Large intestine (tissue), 3 donors: Measurements from ENCODE around the gene LHX2. TPM values are rescaled to one million over a fixed set of nuclear protein-coding genes. Genes with fewer than 3 reads are reported as not detected.

ENCODE experiments used
- DNase-seq, 2 donors: peaks; one replicate each; pipeline versions ENCODE4 v3.0.0 to v3.0.0-alpha.2; 2013
- H3K27ac ChIP-seq: one replicate; pipeline ENCODE4 v1.5.1; 2013; ENCODE audit warnings: low read length
- H3K27me3 ChIP-seq: 2 replicates; pipeline ENCODE4 v1.6.1; 2013; ENCODE audit warnings: low read length; ENCODE audit not compliant: control insufficient read depth, insufficient read depth
- H3K36me3 ChIP-seq: 2 replicates; pipeline ENCODE4 v1.6.1; 2013; ENCODE audit warnings: low read length; ENCODE audit not compliant: control insufficient read depth, insufficient read depth
- H3K4me1 ChIP-seq: one replicate; pipeline ENCODE4 v1.6.1; 2013; ENCODE audit warnings: low read length; ENCODE audit not compliant: control insufficient read depth, insufficient read depth
- H3K4me3 ChIP-seq: one replicate; pipeline ENCODE4 v1.5.1; 2013; ENCODE audit warnings: low read length
- H3K9me3 ChIP-seq: one replicate; pipeline ENCODE4 v1.6.1; 2013; ENCODE audit warnings: mild to moderate bottlenecking, low read depth, low read length, moderate library complexity; ENCODE audit not compliant: control insufficient read depth
- WGBS: methylation state at CpG from one replicate; pipeline ENCODE4 v1.1.5; 2013; ENCODE audit warnings: low lambda C conversion rate; ENCODE audit not compliant: insufficient coverage; 5-methylcytosine and 5-hydroxymethylcytosine counted together
- polyA plus RNA-seq: library from polyadenylated mRNA; unstranded; fragments of 120-200 nt; gene quantifications from one replicate; pipeline ENCODE4 v1.2.1, GENCODE V29; 2013

LHX2 gene
- polyA plus RNA-seq, 1 donor = 0.12 TPM

DNA sequence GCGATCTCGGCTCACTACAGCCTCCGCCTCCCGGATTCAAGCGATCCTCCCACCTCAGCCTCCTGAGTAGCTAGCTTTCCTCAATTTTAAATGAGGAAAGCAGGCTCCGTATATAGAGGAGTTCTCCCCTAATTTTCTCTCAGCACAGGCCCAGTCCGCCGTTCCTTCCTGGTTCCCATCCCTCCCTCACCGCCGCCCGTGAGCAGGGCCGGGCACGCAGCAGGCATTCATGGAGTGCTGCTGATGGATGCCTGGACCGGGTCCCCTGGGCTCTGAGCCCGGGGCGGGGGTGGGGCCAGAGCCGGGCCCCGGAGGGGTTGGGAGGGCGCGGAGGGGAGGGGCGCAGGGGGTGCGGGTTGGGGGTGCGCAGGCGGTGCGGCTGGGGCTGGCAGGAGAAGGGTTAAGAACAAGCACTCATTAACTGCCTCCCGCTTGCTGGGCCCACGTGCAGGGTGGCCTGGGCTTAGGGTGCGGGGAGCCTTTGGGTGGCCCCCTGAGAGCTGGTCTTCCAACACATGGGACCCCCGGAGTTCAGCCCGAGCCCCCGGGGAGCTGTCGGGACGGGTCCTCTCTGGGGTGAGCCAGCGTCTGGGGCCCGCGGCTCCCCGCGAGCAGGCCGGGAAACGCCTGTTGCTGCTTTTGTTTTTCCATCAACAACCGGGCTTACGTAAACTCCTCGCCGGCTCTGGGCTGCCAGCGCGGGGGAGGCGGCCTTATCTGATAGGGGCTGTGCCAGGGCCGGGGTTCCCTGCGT lies 33.7 kb downstream of the LHX2 start:
- peaks cover 4% of the 10 kb centered on the region for H3K9me3 ChIP-seq
- 69% methylated on average over 4 of the region's 49 CpGs for WGBS
- no peaks in the 10 kb centered on the region for H3K36me3 ChIP-seq
- no peak for DNase-seq
- H3K27ac ChIP-seq = no peak overlapping the region
- peaks cover 3% of the 10 kb centered on the region for H3K4me1 ChIP-seq
- peak overlapping the region; percentile 12 for H3K4me3 ChIP-seq
- H3K27me3 ChIP-seq = peaks cover 69% of the 10 kb centered on the region

DNA sequence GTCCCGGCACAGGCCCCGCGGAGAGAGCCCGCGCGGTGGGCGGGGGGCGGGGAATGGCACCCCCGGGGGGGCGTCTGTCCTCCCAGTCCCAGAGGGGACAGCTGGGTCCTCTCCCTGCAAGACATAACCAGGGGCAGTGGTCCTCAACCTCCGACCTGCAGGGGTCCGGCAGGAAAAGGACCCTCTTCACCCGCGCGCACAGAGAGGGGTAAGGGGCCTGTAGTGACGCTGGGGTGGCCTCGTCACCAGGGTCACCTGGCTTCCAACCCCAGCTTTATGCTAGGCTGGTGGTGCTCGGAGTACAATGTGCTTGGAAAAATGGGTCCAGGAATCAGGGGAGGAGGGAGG lies 34.2 kb downstream of the LHX2 start:
- Histone ChIP-seq H3K27me3 (peaks cover 63% of the 10 kb centered on the region), H3K27ac (no peak overlapping the region), H3K36me3 (no peaks in the 10 kb centered on the region), H3K4me3 (no peak overlapping the region), H3K4me1 (peaks cover 3% of the 10 kb centered on the region), H3K9me3 (peaks cover 4% of the 10 kb centered on the region)
- no CpG with 5 or more reads among the region's 18 CpGs for WGBS
- no peak for DNase-seq

DNA sequence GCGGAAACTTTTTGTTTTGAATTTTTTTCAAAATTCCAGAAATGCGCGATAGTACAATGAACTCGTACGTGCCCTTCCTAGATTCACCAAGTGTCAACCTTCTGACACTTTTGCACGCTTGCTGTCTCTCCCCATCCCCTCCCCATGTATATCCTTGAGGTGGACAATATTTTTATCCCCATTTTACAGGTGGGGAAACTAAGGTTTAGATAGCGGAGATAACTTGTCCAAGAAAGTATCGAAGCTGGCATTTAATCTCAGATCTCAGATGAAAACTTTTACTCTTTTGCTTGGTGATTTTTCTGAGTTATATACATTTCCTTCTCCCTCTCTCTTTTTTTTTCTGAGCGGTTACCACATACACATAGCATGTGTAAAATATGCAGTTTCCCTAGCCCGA lies 34.6 kb downstream of the LHX2 start:
- 100% methylated on average over 1 of the region's 10 CpGs for WGBS
- Histone ChIP-seq H3K27me3 (peaks cover 61% of the 10 kb centered on the region), H3K27ac (no peak overlapping the region), H3K9me3 (peaks cover 4% of the 10 kb centered on the region), H3K4me1 (peaks cover under 1% of the 10 kb centered on the region), H3K4me3 (no peak overlapping the region), H3K36me3 (no peaks in the 10 kb centered on the region)
- DNase-seq = no peak

DNA sequence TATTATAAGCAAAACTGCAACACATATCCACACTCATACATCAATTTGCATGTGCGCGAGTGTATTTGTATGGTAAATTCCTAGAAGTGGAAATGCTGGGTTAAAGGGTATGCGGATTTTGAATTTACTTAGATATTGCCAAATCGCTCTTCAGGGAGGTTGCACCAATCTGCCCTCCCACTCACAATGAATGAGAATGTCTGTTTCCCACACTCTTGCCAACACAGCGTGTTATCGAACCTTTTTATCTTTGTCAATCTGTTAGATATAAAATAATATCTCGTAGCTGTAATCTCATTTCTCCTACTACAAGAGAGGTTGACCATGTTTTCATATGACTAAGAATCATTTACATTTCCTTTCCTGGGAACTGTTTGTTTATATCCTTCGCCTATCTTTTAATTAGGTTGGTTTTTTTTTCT lies 35.7 kb downstream of the LHX2 start:
- no peak for DNase-seq
- no peak overlapping the region for H3K27ac ChIP-seq
- WGBS = 88% methylated on average over 2 of the region's 8 CpGs

DNA sequence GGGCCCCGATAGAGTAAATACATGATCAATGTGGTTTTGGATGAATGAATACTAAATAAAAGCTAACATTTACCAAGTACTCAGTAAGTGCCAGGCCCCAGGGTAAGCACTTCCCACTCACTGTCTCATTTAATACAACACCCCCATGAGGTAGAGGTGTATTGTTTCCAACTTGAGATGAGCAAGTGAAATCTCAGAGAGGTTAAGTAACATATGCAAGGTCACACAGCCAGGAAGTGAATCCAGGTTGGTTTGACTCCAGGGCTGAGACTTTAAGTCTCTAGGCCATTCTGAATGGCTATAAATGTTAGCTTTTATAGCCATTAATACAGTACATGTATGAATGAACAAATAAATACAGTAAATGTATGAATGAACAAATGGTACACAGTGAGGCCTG lies 39.4 kb downstream of the LHX2 start:
- WGBS = no CpG with 5 or more reads among the region's 1 CpG
- DNase-seq = no peak
- Histone ChIP-seq H3K4me1 (no peaks in the 10 kb centered on the region), H3K4me3 (no peak overlapping the region), H3K27me3 (peaks cover 30% of the 10 kb centered on the region), H3K36me3 (no peaks in the 10 kb centered on the region), H3K9me3 (no peaks in the 10 kb centered on the region), H3K27ac (no peak overlapping the region)

More for the DNA sequence above, 35.7 kb downstream of the LHX2 start:
- peaks cover 52% of the 10 kb centered on the region for H3K27me3 ChIP-seq
- no peaks in the 10 kb centered on the region for H3K4me1 ChIP-seq
- no peak overlapping the region for H3K4me3 ChIP-seq
- no peaks in the 10 kb centered on the region for H3K36me3 ChIP-seq
- H3K9me3 ChIP-seq = peaks cover 4% of the 10 kb centered on the region

DNA sequence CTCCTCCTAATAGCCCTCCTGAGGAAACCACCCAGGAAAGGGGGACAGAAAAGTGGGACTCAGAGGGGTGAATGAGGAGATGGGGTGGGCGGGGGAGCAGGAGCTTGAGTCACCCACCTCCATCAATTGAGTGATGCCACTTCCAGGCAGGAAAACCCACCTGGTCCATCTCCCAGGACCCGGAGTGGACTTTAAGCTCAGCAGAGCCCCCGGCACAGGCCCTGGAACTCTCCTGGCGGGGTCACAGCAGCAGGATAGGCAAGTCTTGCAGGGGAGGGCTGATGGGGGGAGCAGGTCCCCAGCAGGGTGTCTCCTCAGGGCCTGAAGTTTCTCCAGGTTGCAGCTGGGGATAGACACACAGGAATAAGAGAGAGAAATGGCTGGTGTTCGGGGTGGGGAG lies 40.8 kb downstream of the LHX2 start:
- H3K9me3 ChIP-seq = no peaks in the 10 kb centered on the region
- H3K36me3 ChIP-seq = no peaks in the 10 kb centered on the region
- peaks cover 19% of the 10 kb centered on the region for H3K27me3 ChIP-seq
- no peak for DNase-seq
- H3K4me3 ChIP-seq = no peak overlapping the region
- H3K27ac ChIP-seq = no peak overlapping the region
- no peaks in the 10 kb centered on the region for H3K4me1 ChIP-seq
- no CpG with 5 or more reads among the region's 5 CpGs for WGBS

DNA sequence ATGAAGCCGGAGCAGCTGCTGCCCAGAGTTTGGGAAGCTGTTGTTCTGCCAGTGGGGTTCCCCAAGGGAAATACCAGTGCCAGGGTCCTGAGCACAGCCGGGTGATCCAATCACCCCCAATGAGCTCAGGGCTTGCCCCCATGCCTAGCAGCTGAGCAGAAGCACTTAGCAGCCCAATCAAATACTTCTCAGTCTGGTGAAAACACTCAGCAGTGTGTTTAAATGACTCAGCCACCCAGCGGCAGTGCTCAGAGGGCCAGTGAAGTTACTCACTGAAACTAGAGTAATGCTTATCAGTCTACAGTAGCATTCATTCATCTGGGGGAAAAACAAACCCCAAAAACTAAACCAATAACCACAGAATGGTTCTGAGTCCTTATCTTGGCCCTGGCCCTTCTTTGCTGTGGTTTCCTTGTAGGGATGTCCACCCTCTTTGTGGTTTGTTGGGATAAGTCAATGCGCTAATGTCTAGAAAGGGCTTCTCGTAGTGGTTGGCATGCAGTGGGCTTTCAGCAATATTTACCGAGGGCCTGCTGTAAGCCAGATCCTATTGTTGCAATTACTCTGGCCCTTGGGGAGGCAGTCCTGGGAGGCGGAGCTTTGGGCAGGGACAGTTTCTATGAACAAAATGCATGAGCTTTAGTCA lies 43.1 kb downstream of the LHX2 start:
- Histone ChIP-seq H3K9me3 (no peaks in the 10 kb centered on the region), H3K36me3 (no peaks in the 10 kb centered on the region), H3K4me1 (no peaks in the 10 kb centered on the region), H3K27ac (no peak overlapping the region), H3K4me3 (no peak overlapping the region), H3K27me3 (peaks cover 15% of the 10 kb centered on the region)
- DNase-seq = no peak
- WGBS = no CpG with 5 or more reads among the region's 7 CpGs

DNA sequence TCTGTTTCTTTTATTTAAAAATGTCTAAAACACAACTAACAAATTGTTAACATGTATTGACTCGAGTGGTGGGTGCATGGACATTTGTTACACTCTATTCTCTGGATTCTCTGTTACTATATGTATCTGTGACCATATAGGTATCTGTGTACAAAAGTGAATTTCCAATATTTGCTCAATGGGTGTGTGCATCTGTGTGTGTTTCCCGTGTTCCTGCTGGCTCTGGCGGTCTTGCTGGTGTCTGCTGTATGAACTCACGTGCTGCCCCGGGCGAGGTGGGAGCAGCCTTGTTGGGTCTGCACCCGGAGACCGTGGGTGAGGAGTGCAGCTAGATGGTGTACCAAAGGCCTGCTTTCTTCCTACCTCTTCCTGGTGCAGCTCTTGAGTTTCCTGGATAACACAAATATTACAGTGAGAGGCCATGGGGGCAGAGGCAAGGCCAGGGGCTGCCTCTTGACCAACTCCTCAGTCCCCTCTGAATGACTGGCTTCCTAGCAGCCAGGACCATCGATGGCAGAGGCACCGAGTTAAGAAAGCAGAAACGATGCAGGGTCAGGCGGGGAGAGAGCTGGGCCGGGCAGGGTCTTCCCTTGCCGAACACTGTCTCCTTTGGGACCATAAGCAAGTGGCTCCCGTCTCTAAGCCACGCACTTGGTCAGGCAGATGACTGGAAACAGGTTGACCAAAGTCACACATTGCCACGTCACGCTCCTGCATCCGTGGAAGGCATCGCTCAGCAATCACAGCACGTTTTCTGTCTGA lies 49.5 kb downstream of the LHX2 start:
- H3K36me3 ChIP-seq = no peaks in the 10 kb centered on the region
- no peak overlapping the region for H3K4me3 ChIP-seq
- H3K9me3 ChIP-seq = no peaks in the 10 kb centered on the region
- H3K27ac ChIP-seq = no peak overlapping the region
- no peaks in the 10 kb centered on the region for H3K4me1 ChIP-seq
- 100% methylated on average over 1 of the region's 21 CpGs for WGBS
- H3K27me3 ChIP-seq = peaks cover 7% of the 10 kb centered on the region
- no peak for DNase-seq

DNA sequence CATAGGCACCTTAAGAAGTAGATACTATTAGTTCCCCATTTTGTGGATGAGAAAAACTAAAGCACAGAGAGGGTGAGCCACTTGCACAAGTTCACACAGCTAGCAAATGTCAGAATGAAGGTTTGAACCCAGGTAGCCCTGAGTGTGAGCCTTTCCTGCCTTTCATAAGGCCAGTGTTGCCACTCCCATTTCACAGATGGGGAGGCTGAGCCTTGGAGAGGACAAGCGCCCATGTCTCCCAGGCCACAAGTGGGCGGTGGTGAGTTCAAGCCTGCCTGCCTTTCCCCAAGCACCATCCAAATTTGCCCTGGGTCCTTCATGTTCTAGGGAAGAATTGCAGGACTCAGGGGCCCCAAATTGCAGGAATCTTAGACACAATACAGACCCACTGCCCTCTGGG lies 50.6 kb downstream of the LHX2 start:
- Histone ChIP-seq H3K4me1 (no peaks in the 10 kb centered on the region), H3K9me3 (no peaks in the 10 kb centered on the region), H3K27me3 (peaks cover 5% of the 10 kb centered on the region), H3K4me3 (no peak overlapping the region), H3K27ac (no peak overlapping the region), H3K36me3 (no peaks in the 10 kb centered on the region)
- no CpG with 5 or more reads among the region's 2 CpGs for WGBS
- DNase-seq = no peak

DNA sequence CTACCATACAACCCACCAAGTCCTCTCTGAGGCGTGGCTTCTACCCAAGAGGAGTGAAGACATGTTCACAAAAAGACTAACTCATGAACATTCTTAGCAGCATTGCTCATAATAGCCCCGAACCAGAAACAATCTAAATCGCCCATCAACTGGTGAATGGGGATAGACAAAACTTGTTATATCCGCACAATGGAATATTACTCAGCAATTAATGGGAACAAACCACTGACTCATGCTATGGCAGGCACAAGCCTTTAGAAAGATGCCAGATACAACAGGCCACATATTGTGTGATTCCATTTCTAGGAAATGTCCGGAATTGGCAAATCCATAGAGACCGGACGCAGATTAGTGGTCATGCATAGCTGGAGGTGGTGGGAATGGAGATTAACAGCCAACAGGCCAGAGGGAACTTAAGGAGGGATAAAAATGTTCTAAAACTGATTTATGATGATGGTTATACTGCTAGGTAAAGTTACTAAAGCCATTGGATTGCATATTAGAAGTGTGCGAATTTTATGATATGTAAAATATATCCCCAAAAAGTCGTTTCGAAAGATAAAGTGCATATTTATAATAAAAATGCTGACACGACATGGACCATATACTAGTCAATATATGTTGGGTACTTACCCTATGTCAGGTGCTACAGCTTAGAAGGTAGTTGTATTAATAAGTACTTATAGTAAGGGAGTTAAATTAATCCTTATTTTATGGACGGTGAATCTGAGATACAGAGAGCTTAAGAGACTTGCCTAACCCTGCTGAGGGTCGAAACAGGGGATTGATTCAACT lies 55.4 kb downstream of the LHX2 start:
- 94% methylated on average over 3 of the region's 13 CpGs for WGBS

More for the DNA sequence above, 55.4 kb downstream of the LHX2 start:
- no peak overlapping the region for H3K4me3 ChIP-seq
- no peaks in the 10 kb centered on the region for H3K4me1 ChIP-seq
- no peak for DNase-seq
- no peaks in the 10 kb centered on the region for H3K36me3 ChIP-seq
- H3K27ac ChIP-seq = no peak overlapping the region
- H3K27me3 ChIP-seq = peaks cover under 1% of the 10 kb centered on the region
- H3K9me3 ChIP-seq = no peaks in the 10 kb centered on the region
